IMR-90 (cell line): Measurements from ENCODE around the gene GSTA2.

Source experiments
- CEBPB ChIP-seq: IDR thresholded peaks from 2 replicates; pipeline ENCODE4 v1.6.1; 2012; ENCODE audit warnings: low read depth, low read length, improper control_type of control experiment
- CTCF ChIP-seq: conservative IDR thresholded peaks from 2 replicates; pipeline ENCODE4 v1.5.1; 2012; ENCODE audit warnings: mild to moderate bottlenecking, low read depth, low read length, improper control_type of control experiment
- MAFK ChIP-seq: IDR thresholded peaks from 2 replicates; pipeline ENCODE4 v1.6.1; 2012; ENCODE audit warnings: low read depth, low read length, improper control_type of control experiment
- POLR2A ChIP-seq: IDR thresholded peaks from 2 replicates; pipeline ENCODE4 v1.6.1; 2012; ENCODE audit warnings: mild to moderate bottlenecking, low read depth, low read length
- RAD21 ChIP-seq: IDR thresholded peaks from 2 replicates; pipeline ENCODE4 v1.6.1; 2012; ENCODE audit warnings: low read length, improper control_type of control experiment
- RFX5 ChIP-seq: IDR thresholded peaks from 2 replicates; pipeline ENCODE4 v1.8.0; 2012; ENCODE audit warnings: low read depth, mild to moderate bottlenecking, low read length, moderate library complexity
- SMC3 ChIP-seq: fragments of 150-350 bp; IDR thresholded peaks from 2 replicates; pipeline ENCODE4 v1.6.1; 2016; ENCODE audit warnings: low read depth, mild to moderate bottlenecking, antibody characterized with exemption, low read length, moderate library complexity
- TF ChIP-seq, protein P1 (sequence below): fragments of 150-350 bp; IDR thresholded peaks from 2 replicates; pipeline ENCODE4 v1.6.1; 2016; ENCODE audit warnings: low read depth, mild to moderate bottlenecking, low read length, moderate library complexity, borderline replicate concordance
- TF ChIP-seq, protein P2 (sequence below): fragments of 150-350 bp; IDR thresholded peaks from 2 replicates; pipeline ENCODE4 v1.6.1; 2017; ENCODE audit warnings: mild to moderate bottlenecking, antibody characterized with exemption, low read length, low read depth

DNA sequence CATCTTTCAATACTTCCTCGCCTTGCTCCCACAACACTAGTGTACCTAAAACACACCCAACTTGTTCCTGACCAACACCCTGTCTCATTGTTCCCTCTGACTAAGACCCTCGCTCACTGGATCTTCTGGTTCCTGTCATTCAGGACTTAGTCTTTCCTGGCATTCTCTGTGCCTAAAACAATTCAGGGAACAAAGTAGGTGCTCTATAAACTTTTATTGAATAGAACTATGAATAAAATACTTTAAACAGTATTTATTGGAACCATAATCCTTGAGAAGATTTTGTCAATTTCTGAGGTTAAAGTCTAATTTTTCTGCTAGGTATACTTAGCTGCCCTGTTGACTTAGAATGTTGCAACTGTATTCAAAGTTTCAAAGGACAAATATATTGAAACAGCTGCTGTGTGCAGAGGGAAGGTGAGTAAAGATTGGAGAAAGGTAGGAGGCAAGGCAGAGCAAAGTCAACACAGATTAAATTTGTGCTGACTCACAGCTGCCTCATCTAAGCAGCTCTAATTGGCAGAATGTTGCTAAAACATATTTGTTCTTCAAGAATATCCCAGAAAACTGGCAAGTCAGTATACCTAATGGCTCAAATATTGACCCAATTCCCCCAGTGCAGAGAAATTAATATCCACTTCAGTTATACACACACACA is 37.6 kb downstream of the GSTA2 start:
- TF ChIP-seq CEBPB (no peak), MAFK (0 out of 2 replicates have a peak, but pooled peaks have one; percentile 10), POLR2A (no peak), CTCF (no peak), RFX5 (no peak), RAD21 (no peak), SMC3 (no peak)
- TF ChIP-seq, protein P1, sequence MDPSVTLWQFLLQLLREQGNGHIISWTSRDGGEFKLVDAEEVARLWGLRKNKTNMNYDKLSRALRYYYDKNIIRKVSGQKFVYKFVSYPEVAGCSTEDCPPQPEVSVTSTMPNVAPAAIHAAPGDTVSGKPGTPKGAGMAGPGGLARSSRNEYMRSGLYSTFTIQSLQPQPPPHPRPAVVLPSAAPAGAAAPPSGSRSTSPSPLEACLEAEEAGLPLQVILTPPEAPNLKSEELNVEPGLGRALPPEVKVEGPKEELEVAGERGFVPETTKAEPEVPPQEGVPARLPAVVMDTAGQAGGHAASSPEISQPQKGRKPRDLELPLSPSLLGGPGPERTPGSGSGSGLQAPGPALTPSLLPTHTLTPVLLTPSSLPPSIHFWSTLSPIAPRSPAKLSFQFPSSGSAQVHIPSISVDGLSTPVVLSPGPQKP = no peak
- TF ChIP-seq, protein P2, sequence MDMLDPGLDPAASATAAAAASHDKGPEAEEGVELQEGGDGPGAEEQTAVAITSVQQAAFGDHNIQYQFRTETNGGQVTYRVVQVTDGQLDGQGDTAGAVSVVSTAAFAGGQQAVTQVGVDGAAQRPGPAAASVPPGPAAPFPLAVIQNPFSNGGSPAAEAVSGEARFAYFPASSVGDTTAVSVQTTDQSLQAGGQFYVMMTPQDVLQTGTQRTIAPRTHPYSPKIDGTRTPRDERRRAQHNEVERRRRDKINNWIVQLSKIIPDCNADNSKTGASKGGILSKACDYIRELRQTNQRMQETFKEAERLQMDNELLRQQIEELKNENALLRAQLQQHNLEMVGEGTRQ = no peak
